RWPE1 (cell line): ENCODE measurements around the gene TBKBP1.

Experiments used
- CTCF ChIA-PET: fragments of 350-600 bp; sonication (Branson Sonifier 250); formaldehyde crosslinking; extraction: SDS; loops from one replicate; lab custom pipeline; 2021; lab: Yijun Ruan, JAX
- POLR2A ChIA-PET: fragments of 400-600 bp; formaldehyde crosslinking; extraction: SDS; loops from one replicate; lab custom pipeline; 2020; ENCODE audit warnings: antibody characterized with exemption; ENCODE audit not compliant: low non-redundant PET; lab: Yijun Ruan, JAX
- DNase-seq: peaks from one replicate; pipeline ENCODE4 v3.0.0; 2012; ENCODE audit warnings: low spot score
- H3K27ac ChIP-seq: fragments of 450-650 bp; 2 replicates; pipeline ENCODE4 v1.5.1; 2017
- TF ChIP-seq, protein P1 (sequence below): fragments of 450-650 bp; conservative IDR thresholded peaks from 2 replicates; pipeline ENCODE4 v1.5.1; 2017; ENCODE audit warnings: low read depth, mild to moderate bottlenecking

Gene TBKBP1

GRCh38 chr17:47707056-47707804, 13.3 kb downstream of the TBKBP1 start:
- no peak for DNase-seq
- POLR2A ChIA-PET, result no interaction called here
- CTCF ChIA-PET, result interaction anchor here (2.3 kb wide), 1 partner anchor 9 kb away, joined by 12 read pairs; no protein-coding TSS in a partner anchor
- TF ChIP-seq, protein P1, sequence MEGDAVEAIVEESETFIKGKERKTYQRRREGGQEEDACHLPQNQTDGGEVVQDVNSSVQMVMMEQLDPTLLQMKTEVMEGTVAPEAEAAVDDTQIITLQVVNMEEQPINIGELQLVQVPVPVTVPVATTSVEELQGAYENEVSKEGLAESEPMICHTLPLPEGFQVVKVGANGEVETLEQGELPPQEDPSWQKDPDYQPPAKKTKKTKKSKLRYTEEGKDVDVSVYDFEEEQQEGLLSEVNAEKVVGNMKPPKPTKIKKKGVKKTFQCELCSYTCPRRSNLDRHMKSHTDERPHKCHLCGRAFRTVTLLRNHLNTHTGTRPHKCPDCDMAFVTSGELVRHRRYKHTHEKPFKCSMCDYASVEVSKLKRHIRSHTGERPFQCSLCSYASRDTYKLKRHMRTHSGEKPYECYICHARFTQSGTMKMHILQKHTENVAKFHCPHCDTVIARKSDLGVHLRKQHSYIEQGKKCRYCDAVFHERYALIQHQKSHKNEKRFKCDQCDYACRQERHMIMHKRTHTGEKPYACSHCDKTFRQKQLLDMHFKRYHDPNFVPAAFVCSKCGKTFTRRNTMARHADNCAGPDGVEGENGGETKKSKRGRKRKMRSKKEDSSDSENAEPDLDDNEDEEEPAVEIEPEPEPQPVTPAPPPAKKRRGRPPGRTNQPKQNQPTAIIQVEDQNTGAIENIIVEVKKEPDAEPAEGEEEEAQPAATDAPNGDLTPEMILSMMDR, result no peak
- no peak overlapping the region for H3K27ac ChIP-seq

DNA sequence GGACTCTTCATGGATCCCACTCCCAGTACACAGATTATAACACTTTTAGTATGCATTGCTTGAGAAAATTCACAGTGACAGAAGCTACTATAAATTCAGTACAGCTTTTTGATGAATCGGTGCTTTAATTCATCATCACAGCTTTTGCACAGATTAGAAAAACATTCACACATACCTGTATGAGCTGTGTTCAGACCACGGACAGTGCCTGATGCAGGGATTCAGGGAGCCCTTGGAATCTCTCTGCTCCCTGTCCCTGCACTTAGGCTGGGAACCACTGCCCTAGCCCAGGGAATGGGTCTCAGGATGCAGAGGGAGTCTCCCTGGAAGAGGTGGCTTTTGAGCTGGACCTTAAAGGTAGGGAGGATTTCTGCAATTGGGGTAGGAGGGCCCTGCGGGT, 13.9 kb downstream of the TBKBP1 start:
- DNase-seq, result no peak
- no peak overlapping the region for H3K27ac ChIP-seq
- CTCF ChIA-PET, result interaction anchor here (2.3 kb wide), 1 partner anchor 9 kb away, joined by 12 read pairs; no protein-coding TSS in a partner anchor
- POLR2A ChIA-PET, result no interaction called here
- TF ChIP-seq, protein P1, result no peak

- POLR2A ChIA-PET, result no interaction called here
- CTCF ChIA-PET, result interaction anchor here (2.3 kb wide), 1 partner anchor 10 kb away, joined by 12 read pairs; no protein-coding TSS in a partner anchor
- TF ChIP-seq, protein P1, result no peak
- DNase-seq, result no peak
- no peak overlapping the region for H3K27ac ChIP-seq
These were observed 14.4 kb downstream of the TBKBP1 start for GRCh38 chr17:47708312-47708863.

DNA sequence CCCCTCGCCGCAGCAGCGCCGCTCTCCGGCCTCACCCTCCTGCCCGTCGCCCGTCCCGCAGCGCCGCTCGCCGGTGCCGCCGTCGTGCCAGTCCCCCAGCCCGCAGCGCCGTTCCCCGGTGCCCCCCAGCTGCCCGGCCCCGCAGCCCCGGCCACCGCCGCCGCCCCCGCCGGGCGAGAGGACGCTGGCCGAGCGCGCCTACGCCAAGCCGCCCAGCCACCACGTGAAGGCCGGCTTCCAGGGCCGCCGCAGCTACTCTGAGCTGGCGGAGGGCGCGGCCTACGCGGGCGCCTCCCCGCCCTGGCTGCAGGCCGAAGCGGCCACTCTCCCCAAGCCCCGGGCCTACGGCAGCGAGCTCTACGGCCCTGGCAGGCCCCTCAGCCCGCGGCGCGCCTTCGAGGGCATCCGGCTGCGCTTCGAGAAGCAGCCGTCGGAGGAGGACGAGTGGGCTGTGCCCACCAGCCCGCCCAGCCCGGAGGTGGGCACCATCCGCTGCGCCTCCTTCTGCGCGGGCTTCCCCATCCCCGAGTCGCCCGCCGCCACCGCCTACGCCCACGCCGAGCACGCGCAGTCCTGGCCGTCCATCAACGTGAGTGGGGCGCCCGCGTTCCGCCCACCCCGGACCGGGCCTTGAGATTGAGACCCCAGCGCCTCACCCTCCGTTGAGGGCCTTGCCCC, 15.0 kb downstream of the TBKBP1 start:
- H3K27ac ChIP-seq, result no peak overlapping the region
- CTCF ChIA-PET, result interaction anchor here (2.3 kb wide), 1 partner anchor 10 kb away, joined by 12 read pairs; no protein-coding TSS in a partner anchor
- no peak for DNase-seq
- TF ChIP-seq, protein P1, result no peak
- POLR2A ChIA-PET, result no interaction called here

DNA sequence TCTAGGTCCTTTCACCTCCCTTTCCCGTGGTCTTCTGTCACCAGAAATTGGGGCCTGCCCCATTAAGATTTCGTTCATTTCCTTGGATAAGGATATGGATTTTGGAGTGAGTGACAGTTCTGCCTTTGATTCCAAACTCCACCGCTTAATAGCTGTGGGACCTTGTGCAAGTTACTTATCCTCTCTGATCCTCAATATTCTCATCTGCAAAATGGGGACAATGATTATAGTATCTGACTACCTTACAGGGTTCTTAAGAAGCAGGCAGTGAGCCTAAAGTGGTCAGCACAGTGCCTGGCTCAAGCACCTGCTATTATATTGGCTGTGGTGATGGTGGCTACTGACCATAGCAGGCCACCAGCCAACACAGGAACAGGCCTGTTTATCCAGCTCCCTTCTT, 15.6 kb downstream of the TBKBP1 start:
- DNase-seq, result no peak
- TF ChIP-seq, protein P1, result no peak
- CTCF ChIA-PET, result interaction anchor here (0.6 kb wide), 1 partner anchor 10 kb away, joined by 3 read pairs; no protein-coding TSS in a partner anchor
- POLR2A ChIA-PET, result no interaction called here
- H3K27ac ChIP-seq, result no peak overlapping the region

DNA sequence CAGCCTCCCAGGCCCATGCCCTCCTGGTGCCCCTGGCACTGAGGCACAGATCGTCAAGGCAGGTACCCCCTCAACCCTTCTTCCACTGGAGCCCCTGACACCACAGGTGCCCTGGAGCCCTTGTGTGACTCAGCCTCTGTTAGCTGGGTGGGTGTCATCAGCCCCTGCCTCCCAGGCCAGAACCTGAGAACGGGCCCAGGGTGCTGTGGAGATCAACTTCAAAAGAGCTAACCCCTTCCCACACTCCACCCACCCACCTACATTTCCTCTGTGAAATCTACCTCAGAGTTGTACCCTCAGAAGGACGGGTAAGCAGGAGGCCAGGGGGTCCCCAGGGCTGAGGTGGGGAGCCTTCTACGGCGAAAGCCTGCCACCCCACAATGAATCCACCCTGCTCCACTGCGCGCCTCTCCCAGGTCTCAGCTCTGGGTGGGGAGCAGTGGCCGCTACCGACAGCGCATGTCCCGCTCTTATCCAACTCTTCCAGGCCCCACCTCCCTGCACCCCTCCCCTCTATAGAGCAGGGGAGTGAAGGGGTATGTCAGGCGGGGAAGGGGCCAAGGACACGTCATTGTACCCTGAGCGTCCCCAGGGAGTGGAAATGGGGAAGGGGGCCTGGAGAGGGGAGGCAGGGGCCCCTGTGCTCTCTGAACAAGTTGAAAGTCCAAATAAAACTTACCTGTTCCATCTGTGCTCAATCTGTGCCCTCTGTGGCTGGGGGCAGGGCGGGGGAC, 17.6 kb downstream of the TBKBP1 start:
- no peak for DNase-seq
- TF ChIP-seq, protein P1, result no peak
- ChIA-PET POLR2A (no interaction called here), CTCF (no interaction called here)
- no peak overlapping the region for H3K27ac ChIP-seq
